Lower leg skin (tissue), 3 donors: ENCODE results near the gene HMGXB4.

Experiments used
- POLR2A ChIP-seq, 2 donors: fragments of 450-650 bp; IDR thresholded peaks; one replicate each; pipeline ENCODE4 v1.6.1; 2016 to 2017; ENCODE audit warnings: antibody characterized with exemption in 2 of 2, mild to moderate bottlenecking in 1 of 2, moderate library complexity in 1 of 2
- TF ChIP-seq, protein P1 (sequence below), 3 donors: fragments of 450-650 bp; IDR thresholded peaks; one replicate each; pipeline ENCODE4 v1.5.1; 2016; ENCODE audit warnings: antibody characterized with exemption in 3 of 3, mild to moderate bottlenecking in 3 of 3, moderate library complexity in 2 of 3

GRCh38 chr22:35328472-35328885, 71.2 kb downstream of the HMGXB4 start:
- TF ChIP-seq, protein P1, sequence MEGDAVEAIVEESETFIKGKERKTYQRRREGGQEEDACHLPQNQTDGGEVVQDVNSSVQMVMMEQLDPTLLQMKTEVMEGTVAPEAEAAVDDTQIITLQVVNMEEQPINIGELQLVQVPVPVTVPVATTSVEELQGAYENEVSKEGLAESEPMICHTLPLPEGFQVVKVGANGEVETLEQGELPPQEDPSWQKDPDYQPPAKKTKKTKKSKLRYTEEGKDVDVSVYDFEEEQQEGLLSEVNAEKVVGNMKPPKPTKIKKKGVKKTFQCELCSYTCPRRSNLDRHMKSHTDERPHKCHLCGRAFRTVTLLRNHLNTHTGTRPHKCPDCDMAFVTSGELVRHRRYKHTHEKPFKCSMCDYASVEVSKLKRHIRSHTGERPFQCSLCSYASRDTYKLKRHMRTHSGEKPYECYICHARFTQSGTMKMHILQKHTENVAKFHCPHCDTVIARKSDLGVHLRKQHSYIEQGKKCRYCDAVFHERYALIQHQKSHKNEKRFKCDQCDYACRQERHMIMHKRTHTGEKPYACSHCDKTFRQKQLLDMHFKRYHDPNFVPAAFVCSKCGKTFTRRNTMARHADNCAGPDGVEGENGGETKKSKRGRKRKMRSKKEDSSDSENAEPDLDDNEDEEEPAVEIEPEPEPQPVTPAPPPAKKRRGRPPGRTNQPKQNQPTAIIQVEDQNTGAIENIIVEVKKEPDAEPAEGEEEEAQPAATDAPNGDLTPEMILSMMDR (IDR thresholded peaks at IDR 0.05): no peak
- no peak for TF ChIP-seq POLR2A (IDR thresholded peaks at IDR 0.05)
